Measurements from ENCODE around the gene HDGF. TPM values are rescaled to one million over a fixed set of nuclear protein-coding genes. Genes with fewer than 3 reads are reported as not detected.

HDGF gene
- total RNA-seq, 1 experiment from 2014 or later: 310 TPM

DNA sequence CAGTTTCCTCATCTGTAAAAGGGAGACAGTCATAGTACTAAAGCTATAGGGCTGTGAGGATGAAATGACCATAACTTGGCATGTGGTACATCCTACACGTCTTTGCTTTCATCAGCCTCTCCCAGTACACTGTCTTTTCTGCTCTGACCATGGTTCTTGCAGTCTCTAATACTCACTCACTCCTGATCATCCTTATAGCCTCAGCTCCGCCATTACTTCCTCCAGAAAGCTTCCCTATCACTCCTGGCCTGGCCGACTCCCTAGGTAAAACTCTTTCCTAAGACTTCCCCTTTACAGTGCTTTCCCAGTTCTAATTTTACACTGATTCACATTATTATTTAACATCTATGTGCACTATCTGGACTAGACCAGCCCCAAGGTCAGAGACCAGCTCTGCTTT is 5.6 kb downstream of the HDGF start:
- Histone ChIP-seq H4K20me1 (ENCODE audit: control insufficient read depth, insufficient read depth, insufficient read length) (no peaks in the 10 kb centered on the region), H2AK5ac (ENCODE audit: insufficient read length, low read length) (no peak overlapping the region), H3K56ac (ENCODE audit: insufficient read length, low read depth, low read length) (no peak overlapping the region), H2BK120ac (ENCODE audit: low read depth, low read length, poor library complexity, severe bottlenecking) (no peak overlapping the region), H3K27ac (ENCODE audit: insufficient read length, low read depth, low read length) (no peak overlapping the region), H3K23ac (ENCODE audit: insufficient read length, low read depth, low read length) (no peak overlapping the region), H2BK5ac (ENCODE audit: insufficient read length, low read length) (no peak overlapping the region), H3K79me2 (ENCODE audit: insufficient read depth, low read length) (peaks cover 32% of the 10 kb centered on the region; the same call in 1 of the 2 replicates), H3K23me2 (ENCODE audit: insufficient read length, low read depth, low read length, poor library complexity, severe bottlenecking) (peaks cover 23% of the 10 kb centered on the region), H3K4ac (ENCODE audit: low read depth, low read length) (no peak overlapping the region), H4K8ac (replicated peaks; ENCODE audit: insufficient read length, low read depth, low read length) (no peak overlapping the region), H3T11ph (ENCODE audit: low read length) (no peak overlapping the region), H2BK12ac (ENCODE audit: insufficient read length, low read depth, low read length) (no peak overlapping the region), H3K9me3 (ENCODE audit: control insufficient read depth, low read depth, low read length) (no peaks in the 10 kb centered on the region), H4K91ac (ENCODE audit: insufficient read length, low read depth, low read length) (peak overlapping the region; percentile 43), H3K18ac (ENCODE audit: insufficient read length, low read depth, low read length) (no peak overlapping the region), H3K4me2 (ENCODE audit: insufficient read depth, insufficient read length, low read length) (peak overlapping the region; percentile 53), H2AFZ (ENCODE audit: low read length) (no peak overlapping the region), H3K9ac (ENCODE audit: extremely low read depth, insufficient read length, low read length) (peak overlapping the region; percentile 53), H3K4me1 (ENCODE audit: insufficient read depth, low read length) (peaks cover 26% of the 10 kb centered on the region), H2BK15ac (ENCODE audit: low read depth, low read length) (0 out of 2 replicates have a peak overlapping the region, but pooled peaks have one; percentile 27), H4K5ac (ENCODE audit: insufficient read length, low read depth, low read length) (no peak overlapping the region), H3K79me1 (ENCODE audit: insufficient read depth, low read depth, low read length, poor library complexity, severe bottlenecking) (no peaks in the 10 kb centered on the region), H3K14ac (ENCODE audit: insufficient read depth, low read length) (no peak overlapping the region), H2BK20ac (ENCODE audit: low read depth, low read length, poor library complexity, severe bottlenecking) (no peak overlapping the region), H3K27me3 (ENCODE audit: insufficient read depth, low read length) (no peaks in the 10 kb centered on the region)
- Mint-ChIP-seq H3K27ac (peak overlapping the region; percentile 81 to 100 (median 100); a peak in 5 of 7 replicates), H3K4me1 (peaks cover 64 to 70% of the 10 kb centered on the region in 2 experiments), H3K27me3 (ENCODE audit: low read depth) (no peaks in the 10 kb centered on the region), H3K9me3 (no peaks in the 10 kb centered on the region), H3K36me3 (ENCODE audit: insufficient read depth in 1 of 3, low read depth in 3 of 3) (peaks cover 33 to 51% (median 40%) of the 10 kb centered on the region in 3 experiments), H3K4me3 (peak overlapping the region; percentile 82 to 91)
- WGBS (ENCODE audit: extremely low coverage, insufficient read length, low lambda C conversion rate): no CpG with 5 or more reads among the region's 3 CpGs
- no peak for TF ChIP-seq CTCF (conservative IDR thresholded peaks at IDR 0.05)
- DNase-seq: no peak
